ENCODE results near the gene KCNQ5.
"Not testable (repeated sequence)": the region's sequence is repeated elsewhere in the genome, so short reads cannot be mapped to it uniquely, and the experiment has no call there.

KCNQ5 gene

GRCh38 chr6:73207221-73207837, 585.5 kb downstream of the KCNQ5 start:
- Histone ChIP-seq H3K9ac (ENCODE audit: insufficient read length) (no peak overlapping the region), H3K27ac (no peak overlapping the region), H3K36me3 (ENCODE audit: insufficient read depth, low read length) (no peaks in the 10 kb centered on the region), H3K4me3 (no peak overlapping the region), H3K9me3 (ENCODE audit: low read depth, low read length) (no peaks in the 10 kb centered on the region)
- TF ChIP-seq EZH2 (IDR thresholded peaks at IDR 0.05), result no peak
- TF ChIP-seq POLR2AphosphoS5 (IDR thresholded peaks at IDR 0.05; ENCODE audit: borderline replicate concordance, low read depth, low read length), result no peak
- no peak for TF ChIP-seq FOXP2 (optimal IDR thresholded peaks at IDR 0.05; ENCODE audit: control extremely low read depth, extremely low read length, insufficient read depth)
- DNase-seq (ENCODE audit: low read depth, low spot score), result no peak

GRCh38 chr6:73209117-73209516, 587.3 kb downstream of the KCNQ5 start:
- no peaks in the 10 kb centered on the region for H3K9me3 ChIP-seq (ENCODE audit: low read depth, low read length)
- TF ChIP-seq EZH2 (IDR thresholded peaks at IDR 0.05), result no peak
- no peak for TF ChIP-seq FOXP2 (optimal IDR thresholded peaks at IDR 0.05; ENCODE audit: control extremely low read depth, extremely low read length, insufficient read depth)
- no peak for TF ChIP-seq POLR2AphosphoS5 (IDR thresholded peaks at IDR 0.05; ENCODE audit: borderline replicate concordance, low read depth, low read length)
- no peak overlapping the region for H3K9ac ChIP-seq (ENCODE audit: insufficient read length)
- H3K27ac ChIP-seq, result no peak overlapping the region
- no peak for DNase-seq (ENCODE audit: low read depth, low spot score)
- H3K36me3 ChIP-seq (ENCODE audit: insufficient read depth, low read length), result no peaks in the 10 kb centered on the region
- no peak overlapping the region for H3K4me3 ChIP-seq

DNA sequence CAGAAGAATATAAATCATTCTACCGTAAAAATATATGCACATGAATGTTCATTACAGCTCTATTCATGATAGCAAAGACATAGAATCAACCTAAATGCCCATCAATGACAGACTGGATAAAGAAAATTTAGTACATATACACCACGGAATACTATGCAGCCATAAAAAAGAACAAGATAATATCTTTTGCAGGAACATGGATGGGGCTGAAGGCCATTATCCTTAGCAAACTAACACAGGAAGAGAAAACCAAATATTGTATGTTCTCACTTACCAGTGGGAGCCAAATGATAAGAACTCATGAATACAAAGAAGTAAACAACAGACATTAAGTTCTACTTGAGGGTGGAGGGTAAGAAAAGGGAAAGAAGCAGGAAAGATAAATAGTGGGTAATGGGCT, 595.0 kb downstream of the KCNQ5 start:
- no peaks in the 10 kb centered on the region for H3K36me3 ChIP-seq (ENCODE audit: insufficient read depth, low read length)
- DNase-seq (ENCODE audit: low read depth, low spot score), result no peak
- H3K27ac ChIP-seq, result no peak overlapping the region
- no peak overlapping the region for H3K9ac ChIP-seq (ENCODE audit: insufficient read length)
- TF ChIP-seq EZH2 (IDR thresholded peaks at IDR 0.05), result no peak
- TF ChIP-seq FOXP2 (optimal IDR thresholded peaks at IDR 0.05; ENCODE audit: control extremely low read depth, extremely low read length, insufficient read depth), result no peak
- no peak overlapping the region for H3K4me3 ChIP-seq
- no peaks in the 10 kb centered on the region for H3K9me3 ChIP-seq (ENCODE audit: low read depth, low read length)

- Histone ChIP-seq H3K9ac (ENCODE audit: insufficient read length) (no peak within 1 kb of the TSS), H3K27ac (no peak within 1 kb of the TSS), H3K36me3 (ENCODE audit: insufficient read depth, low read length) (no peaks in the 10 kb centered on the region), H3K4me3 (no peak within 1 kb of the TSS), H3K9me3 (ENCODE audit: low read depth, low read length) (no peaks in the 10 kb centered on the region)
- DNase-seq (ENCODE audit: low read depth, low spot score), result no peak
- TF ChIP-seq EZH2 (IDR thresholded peaks at IDR 0.05), result no peak
- TF ChIP-seq FOXP2 (optimal IDR thresholded peaks at IDR 0.05; ENCODE audit: control extremely low read depth, extremely low read length, insufficient read depth), result no peak
- TF ChIP-seq POLR2AphosphoS5 (IDR thresholded peaks at IDR 0.05; ENCODE audit: borderline replicate concordance, low read depth, low read length), result no peak
Measured at GRCh38 chr6:73225396-73225795, 603.5 kb downstream of the KCNQ5 start, which contains the start of gene KHDC1L. KHDC1L (minus strand) TSS chr6:73225496; CDS start chr6:73225408, 88 bp downstream.

DNA sequence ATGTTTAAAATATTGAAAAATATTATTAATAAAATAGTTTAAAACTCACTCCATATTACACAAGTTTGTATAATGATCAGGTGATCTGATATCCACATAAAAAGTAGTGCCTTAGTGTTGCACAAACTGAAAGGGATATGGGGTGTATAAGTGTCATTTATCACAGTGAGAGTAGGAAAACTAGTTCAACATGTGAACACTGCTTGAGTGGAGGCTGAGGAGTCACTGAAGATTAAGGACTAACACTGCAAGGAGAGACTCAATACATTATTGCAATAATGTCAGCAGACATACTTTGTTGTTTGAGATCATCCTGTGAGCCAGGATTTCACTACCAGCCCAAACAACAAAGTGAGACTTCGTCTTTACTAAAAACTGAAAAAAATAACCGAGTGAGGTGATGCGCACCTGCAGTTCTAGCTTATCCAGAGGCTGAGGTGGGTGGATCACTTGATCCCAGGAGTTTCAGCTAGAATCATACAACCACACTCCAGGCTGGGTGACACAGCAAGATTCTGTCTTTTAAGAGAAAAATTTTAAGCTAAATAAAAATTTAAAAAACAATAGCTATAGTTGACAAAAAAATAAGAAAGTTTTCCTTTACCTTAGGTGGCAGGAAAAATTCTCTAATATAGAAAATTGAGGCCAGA, 605.9 kb downstream of the KCNQ5 start:
- no peak for TF ChIP-seq FOXP2 (optimal IDR thresholded peaks at IDR 0.05; ENCODE audit: control extremely low read depth, extremely low read length, insufficient read depth)
- TF ChIP-seq POLR2AphosphoS5 (IDR thresholded peaks at IDR 0.05; ENCODE audit: borderline replicate concordance, low read depth, low read length), result no peak
- no peak for TF ChIP-seq EZH2 (IDR thresholded peaks at IDR 0.05)
- Histone ChIP-seq H3K9me3 (ENCODE audit: low read depth, low read length) (no peaks in the 10 kb centered on the region), H3K27ac (no peak overlapping the region), H3K9ac (ENCODE audit: insufficient read length) (no peak overlapping the region), H3K4me3 (no peak overlapping the region), H3K36me3 (ENCODE audit: insufficient read depth, low read length) (no peaks in the 10 kb centered on the region)
- no peak for DNase-seq (ENCODE audit: low read depth, low spot score)

GRCh38 chr6:73231986-73232391, 610.1 kb downstream of the KCNQ5 start:
- Histone ChIP-seq H3K27ac (no peak overlapping the region), H3K9ac (ENCODE audit: insufficient read length) (no peak overlapping the region), H3K4me3 (no peak overlapping the region), H3K9me3 (ENCODE audit: low read depth, low read length) (no peaks in the 10 kb centered on the region), H3K36me3 (ENCODE audit: insufficient read depth, low read length) (no peaks in the 10 kb centered on the region)
- DNase-seq (ENCODE audit: low read depth, low spot score), result no peak
- TF ChIP-seq EZH2 (IDR thresholded peaks at IDR 0.05) (no peak), POLR2AphosphoS5 (IDR thresholded peaks at IDR 0.05; ENCODE audit: borderline replicate concordance, low read depth, low read length) (no peak), FOXP2 (optimal IDR thresholded peaks at IDR 0.05; ENCODE audit: control extremely low read depth, extremely low read length, insufficient read depth) (no peak)

DNA sequence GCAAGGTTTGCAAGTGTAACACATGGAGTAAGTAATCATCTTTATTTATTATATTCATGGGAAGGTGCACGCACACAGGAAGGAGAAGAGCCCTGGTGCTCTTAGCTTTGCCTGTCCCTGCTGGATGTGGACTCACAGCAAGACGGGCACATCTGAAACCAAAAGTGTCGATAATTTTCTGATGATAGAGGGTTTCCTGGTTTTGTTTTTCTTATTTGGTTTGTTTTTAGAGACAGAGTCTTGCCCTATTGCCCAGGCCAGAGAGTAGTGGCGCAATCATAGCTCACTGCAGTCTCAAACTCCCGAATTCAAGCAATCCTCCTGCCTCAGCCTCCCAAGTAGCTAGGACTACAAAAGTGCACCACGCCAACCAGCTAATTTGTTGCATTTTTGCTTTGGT, 611.2 kb downstream of the KCNQ5 start:
- Histone ChIP-seq H3K9ac (ENCODE audit: insufficient read length) (no peak overlapping the region), H3K36me3 (ENCODE audit: insufficient read depth, low read length) (no peaks in the 10 kb centered on the region), H3K4me3 (no peak overlapping the region), H3K27ac (no peak overlapping the region), H3K9me3 (ENCODE audit: low read depth, low read length) (no peaks in the 10 kb centered on the region)
- no peak for DNase-seq (ENCODE audit: low read depth, low spot score)
- no peak for TF ChIP-seq EZH2 (IDR thresholded peaks at IDR 0.05)
- TF ChIP-seq POLR2AphosphoS5 (IDR thresholded peaks at IDR 0.05; ENCODE audit: borderline replicate concordance, low read depth, low read length), result no peak
- TF ChIP-seq FOXP2 (optimal IDR thresholded peaks at IDR 0.05; ENCODE audit: control extremely low read depth, extremely low read length, insufficient read depth), result no peak

DNA sequence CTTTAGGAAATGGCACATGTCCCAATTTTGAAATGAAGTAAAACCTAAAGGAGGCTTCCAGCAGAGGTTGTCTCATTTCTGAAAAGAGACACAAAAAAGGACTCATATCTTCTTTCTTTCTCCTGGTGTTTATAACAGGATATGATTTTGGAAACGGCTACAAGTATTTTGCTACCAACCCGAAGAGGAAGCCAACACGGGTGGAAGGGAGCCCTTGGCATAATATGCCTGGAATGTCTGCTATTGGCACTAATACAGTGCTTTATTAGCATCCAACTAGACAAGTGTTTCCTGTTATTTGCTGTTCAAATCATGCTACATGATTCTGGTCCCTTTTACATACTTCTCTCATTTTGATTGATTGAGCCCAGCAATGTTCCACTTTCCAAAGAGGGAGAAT, 612.1 kb downstream of the KCNQ5 start:
- Histone ChIP-seq H3K27ac (peak overlapping the region; percentile 19; the same call in 1 of the 2 replicates), H3K4me3 (peak overlapping the region; percentile 28; the same call in 1 of the 2 replicates)
- H3K9me3 ChIP-seq (ENCODE audit: low read depth, low read length); H3K36me3 ChIP-seq (ENCODE audit: insufficient read depth, low read length); DNase-seq (ENCODE audit: low read depth, low spot score); H3K9ac ChIP-seq (ENCODE audit: insufficient read length): not testable (repeated sequence)

DNA sequence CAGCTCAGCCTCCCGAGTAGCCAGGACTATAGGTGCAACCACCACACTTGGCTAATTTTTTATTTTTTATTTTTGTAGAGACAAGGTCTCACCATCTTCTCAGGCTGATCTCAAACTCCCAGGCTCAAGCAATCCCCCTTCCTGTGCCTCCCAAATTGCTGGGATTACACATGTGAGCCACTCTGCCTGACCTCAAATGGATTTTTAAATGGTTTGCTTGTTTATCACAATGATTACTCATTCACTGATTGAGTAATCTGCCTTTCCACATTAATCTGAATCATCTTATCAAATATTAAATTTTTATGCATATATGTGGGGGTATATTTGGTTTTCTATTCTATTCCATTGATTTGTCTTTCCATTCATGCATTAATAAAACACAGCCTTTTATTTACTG, 612.9 kb downstream of the KCNQ5 start:
- no peak for TF ChIP-seq FOXP2 (optimal IDR thresholded peaks at IDR 0.05; ENCODE audit: control extremely low read depth, extremely low read length, insufficient read depth)
- no peak for TF ChIP-seq POLR2AphosphoS5 (IDR thresholded peaks at IDR 0.05; ENCODE audit: borderline replicate concordance, low read depth, low read length)
- TF ChIP-seq EZH2 (IDR thresholded peaks at IDR 0.05), result no peak
- Histone ChIP-seq H3K9me3 (ENCODE audit: low read depth, low read length) (no peaks in the 10 kb centered on the region), H3K4me3 (no peak overlapping the region), H3K9ac (ENCODE audit: insufficient read length) (no peak overlapping the region), H3K27ac (no peak overlapping the region; the same call in 1 of the 2 replicates), H3K36me3 (ENCODE audit: insufficient read depth, low read length) (no peaks in the 10 kb centered on the region)
- DNase-seq (ENCODE audit: low read depth, low spot score), result no peak
